HuH-7 (cell line): ENCODE data around the gene GNA14.
"Not testable (repeated sequence)": the region's sequence is repeated elsewhere in the genome, so short reads cannot be mapped to it uniquely, and the experiment has no call there.

Experiments used
- DNase-seq: peaks from one replicate; pipeline ENCODE4 v3.0.0; 2011; ENCODE audit warnings: low spot score

GNA14 gene

DNA sequence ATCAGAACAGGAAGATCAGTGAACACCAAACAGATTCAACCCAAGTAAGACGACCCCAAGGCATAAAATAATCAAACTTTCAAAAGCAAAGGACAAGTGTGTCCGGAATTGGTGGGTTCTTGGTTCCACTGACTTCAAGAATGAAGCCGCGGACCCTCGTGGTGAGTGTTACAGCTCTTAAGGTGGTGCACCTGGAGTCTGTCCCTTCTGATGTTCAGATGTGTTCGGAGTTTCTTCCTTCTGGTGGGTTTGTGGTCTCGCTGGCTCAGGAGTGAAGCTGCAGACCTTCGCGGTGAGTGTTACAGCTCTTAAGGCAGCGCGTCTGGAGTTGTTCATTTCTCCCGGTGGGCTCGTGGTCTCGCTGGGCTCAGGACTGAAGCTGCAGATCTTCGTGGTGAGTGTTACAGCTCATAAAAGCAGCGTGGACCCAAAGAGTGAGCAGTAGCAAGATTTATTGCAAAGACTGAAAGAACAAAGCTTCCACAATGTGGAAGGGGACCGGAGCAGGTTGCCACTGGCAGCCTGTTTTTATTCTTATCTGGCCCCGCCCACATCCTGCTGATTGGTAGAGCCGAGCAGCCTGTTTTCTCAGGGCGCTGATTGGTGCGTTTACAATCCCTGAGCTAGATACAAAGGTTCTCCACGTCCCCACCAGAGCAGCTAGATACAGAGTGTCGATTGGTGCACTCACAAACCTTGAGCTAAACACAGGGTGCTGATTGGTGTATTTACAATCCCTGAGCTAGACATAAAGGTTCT lies 158.5 kb downstream of the GNA14 start:
- DNase-seq: not testable (repeated sequence)

DNA sequence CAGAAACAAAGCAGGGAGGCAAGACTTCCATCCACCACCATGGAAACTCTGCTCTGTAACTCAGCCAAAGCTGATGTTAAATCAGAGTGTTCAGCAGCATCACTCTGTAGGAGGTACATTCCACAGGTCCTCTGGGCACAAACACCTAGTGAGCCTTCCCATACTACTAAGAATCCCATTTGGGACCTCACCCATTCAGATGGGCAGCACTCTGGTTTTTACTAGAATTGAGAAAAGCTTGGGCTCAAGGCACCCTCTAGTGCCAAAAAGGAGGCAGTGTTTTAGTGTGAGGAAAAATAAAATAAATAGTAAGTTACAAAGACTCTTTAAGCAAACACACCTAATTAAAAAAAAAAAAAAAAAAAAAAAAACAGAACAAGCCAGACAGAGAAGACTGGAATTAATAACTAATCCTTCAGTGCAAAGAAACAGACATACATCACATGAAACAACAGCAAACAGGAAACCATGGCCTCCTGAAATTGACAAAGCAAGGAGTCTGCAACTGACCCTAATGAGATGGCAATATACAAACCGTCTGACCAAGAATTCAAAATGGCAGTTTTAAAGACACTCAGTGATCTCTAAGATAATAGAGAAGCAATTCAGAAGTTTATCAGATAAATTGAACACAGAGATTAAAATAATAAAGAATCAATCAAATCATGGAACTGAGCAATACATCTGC lies 159.5 kb downstream of the GNA14 start:
- peak; percentile 32 for DNase-seq

DNA sequence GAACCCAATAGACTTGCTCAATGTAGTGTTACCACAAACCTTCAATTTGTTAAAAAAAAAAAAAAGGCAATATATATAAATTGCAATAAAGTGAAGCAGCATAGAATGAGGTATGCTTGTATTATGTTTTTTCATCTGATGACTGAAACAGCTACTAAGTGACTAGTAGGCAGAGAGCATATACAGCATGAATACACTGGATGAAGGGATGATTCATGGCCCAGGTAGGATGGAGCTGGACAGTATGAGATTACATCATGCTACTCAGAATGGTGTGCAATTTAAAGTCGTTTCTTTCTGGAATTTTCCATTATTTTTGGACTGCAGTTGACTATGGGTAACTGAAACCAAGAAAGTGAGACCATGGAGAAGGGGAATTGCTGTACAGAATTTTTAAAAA lies 161.2 kb downstream of the GNA14 start:
- DNase-seq: no peak

DNA sequence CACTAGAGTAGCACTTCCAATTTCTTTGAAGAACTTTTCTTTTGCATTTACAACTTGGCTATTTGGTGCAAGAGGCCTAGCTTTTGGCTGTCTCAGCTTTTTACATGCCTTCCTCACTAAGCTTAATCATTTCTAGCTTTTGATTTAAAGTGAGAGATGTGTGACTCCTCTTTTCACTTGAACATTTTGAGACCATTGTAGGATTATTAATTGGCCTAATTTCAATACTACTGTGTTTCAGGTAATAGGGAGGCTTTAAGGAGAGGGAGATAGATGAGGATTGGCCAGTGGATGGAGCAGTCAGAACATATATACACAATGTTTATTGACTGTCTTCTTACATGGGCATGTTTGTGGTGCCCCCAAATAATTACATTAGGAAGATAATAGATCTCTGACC lies 161.7 kb downstream of the GNA14 start:
- DNase-seq: no peak

DNA sequence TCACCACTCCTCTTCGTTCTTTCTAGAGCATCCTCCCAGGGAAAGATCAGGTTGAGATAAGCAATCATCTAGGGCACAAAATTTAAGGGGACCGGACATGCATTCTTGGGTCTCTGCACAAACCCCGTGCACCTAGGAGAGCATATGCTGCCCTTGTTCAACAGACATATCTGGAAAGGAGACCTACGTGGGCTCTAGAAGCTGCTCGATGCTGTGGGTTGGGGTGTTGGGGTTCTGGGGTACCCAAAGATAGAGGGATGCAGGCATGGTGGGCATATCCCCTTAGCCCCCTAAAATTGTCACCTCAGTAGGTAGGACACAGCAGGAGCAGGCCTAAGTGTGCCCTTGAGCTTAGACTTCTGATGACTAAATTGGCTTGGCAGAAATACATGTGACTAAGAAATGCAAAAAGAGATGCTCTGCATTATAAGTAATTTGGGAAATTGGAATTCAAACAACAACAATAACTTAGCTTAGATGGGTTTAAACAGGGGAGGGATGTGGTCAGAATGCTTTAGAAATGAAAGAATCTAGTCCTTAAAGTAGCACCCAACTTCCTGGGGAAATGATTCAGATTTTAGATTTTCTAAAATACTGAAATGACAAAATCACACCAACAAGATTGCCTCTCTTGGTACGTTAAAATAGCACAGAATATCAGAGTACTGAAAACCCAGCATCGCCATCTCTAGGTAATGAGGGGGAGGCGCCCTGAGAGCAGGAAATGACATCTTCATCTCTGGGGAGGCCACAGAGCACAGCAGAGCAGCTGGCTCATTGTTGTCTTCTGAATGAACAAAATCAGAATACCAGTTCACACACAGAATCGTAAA lies 172.3 kb downstream of the GNA14 start:
- DNase-seq: no peak

DNA sequence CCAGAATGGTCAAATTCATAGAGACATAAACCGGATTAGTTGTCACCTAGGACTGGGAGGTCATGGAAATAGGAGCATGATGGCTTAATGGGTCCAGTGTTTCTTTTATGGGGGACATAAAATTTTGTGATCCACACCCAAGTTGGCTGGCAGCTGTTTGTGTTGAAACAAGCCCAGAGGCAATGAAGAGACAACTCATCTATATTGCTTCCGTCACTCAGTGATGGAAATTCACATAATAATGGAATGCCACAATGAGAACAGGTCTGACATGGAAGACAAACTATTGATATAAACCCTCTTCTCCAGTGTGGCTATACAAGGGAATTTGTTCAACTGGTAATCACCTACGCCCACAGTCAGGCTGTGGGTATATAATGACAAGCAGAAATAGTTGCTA lies 173.2 kb downstream of the GNA14 start:
- DNase-seq: no peak

DNA sequence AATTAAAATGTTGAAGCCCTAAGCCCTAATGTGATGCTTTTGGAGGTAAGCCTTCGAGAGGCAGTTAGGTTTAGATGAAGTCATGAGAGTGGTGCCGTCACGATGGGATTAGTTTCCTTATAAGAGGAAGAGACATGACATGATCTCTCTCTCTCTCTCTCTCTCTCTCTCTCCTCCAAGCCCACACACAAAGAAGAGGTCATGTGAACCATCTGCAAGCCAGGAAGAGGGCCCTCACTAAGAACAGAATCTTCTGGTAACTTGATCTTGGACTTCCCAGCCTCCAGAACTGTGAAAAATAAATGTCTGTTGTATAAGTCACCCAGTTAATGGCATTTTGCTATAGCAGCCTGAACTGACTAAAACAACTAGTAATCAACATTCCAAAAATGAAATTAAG lies 175.5 kb downstream of the GNA14 start:
- DNase-seq: no peak

DNA sequence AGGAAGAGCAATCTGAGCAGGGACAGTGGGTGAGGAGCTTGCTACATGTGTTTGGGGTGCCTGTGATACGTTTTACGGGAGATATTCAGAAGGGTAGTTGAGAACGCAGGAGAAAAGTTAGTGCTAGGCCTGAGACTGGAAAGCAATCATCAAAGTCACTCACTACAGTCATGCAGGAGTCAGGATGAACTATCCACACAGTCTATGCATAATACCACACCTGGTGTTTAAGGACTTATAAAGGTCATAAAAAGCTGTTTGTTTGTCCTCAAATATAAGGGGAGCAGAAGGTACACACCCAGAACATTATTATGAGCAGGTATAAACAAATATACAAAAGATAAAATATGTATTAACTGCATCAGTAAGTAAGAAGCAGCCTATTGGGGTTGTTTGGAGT lies 176.6 kb downstream of the GNA14 start:
- no peak for DNase-seq

DNA sequence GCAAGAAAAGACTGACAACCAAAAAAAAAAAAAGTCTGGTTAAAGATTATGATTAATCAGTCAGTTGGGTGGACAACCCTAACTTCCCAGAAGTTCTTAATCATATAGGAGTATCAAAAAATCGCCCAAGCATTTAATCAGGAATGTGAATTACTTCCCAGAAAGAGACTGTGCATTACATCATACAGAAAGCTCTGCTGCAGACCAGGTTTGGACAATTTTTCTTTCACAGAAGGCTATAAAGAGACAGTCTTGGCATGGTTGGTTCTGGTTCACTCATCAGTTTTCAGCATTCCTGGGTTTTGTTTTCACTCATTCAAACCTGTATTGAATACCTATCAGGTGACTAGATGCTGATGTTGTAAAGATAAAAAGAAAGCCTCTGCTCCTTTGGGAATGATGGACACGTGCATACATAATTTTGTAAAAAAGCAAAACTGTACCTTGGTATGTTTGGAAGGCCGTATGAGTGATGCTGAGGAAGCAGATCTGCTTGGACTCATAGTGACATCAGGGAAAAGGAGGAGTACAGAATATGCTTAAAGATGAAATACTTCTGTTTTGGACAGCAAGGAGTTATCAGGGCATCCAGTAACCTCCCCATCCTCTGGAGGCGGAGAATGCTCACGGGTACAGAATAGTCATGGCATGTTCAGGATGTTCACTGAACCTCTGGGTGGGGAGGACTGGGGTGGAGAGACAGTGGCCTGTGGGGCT lies 178.4 kb downstream of the GNA14 start:
- DNase-seq: no peak

DNA sequence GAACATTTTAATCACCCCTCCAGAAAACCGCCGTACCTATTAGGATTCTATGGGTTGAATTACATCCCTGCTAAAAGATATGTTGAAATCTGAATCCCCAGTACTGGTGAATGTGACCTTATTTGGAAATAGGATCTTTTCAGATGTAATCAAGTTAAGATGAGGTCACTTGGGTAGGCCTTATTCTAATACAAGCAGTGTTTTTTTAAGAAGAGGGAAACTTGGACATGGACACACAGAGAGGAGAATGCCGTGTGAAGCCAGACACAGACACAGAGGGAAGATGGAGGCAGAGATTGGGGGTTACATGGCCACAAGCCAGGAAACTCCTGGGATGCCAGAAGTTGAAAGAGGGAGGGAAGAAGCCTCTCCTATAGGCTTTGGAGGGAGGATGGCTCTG lies 183.5 kb downstream of the GNA14 start:
- no peak for DNase-seq

DNA sequence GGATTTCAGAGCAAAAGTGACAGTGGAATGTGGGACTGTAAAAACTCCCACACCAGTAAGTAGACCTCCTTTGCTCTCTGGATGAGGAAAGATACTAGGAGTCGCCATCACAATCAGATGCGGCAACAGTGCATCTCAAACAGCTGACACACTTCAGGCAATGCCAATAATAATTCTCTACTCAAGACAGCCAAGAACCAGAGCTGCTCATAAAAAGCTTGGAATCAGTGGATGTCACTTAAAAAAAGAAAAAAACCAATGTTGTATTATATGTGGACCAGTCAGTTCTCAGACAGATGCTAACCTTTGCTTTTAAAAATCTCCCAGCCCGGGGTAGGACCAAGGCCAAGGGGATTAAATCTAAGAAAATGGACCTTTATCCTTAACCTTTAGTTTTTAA lies 185.0 kb downstream of the GNA14 start:
- DNase-seq: no peak

DNA sequence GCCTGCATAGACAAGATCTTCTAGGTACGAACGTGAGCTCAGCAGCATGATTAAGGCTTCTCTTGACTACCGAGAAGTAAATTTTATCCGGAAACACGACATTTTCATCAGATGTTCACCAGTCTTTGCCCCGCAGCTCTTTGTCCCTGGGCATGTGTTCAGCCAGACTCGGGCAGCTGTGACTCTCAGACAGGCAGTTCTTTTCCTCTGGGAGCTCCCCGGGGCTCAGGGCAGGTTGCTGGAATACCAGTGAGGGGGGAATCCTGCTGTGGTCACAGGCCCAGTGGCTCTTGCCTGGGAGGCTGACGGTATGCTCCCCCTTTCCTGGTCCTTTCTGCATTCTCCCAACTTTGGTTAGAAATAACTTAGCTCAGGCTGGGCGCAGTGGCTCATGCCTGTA lies 186.1 kb downstream of the GNA14 start:
- DNase-seq: no peak

DNA sequence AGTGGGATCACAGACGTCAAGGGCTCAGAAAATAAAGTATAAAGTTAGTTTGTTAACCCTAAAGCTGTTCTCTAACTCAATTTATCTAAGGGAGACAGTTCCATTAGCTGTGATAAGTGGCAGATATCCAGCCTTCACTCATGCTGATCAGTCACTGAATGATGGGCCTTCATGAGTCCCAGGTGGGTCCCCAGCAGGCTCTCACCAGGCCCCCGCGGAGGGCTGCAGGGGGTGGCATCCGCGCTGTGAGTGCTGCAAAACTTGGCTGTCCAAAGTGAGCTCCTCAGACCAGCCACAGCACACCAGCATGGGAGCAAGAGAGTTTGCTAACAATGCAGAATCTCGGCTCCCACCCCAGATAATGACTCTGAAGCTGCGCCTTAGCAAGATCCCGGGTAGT lies 187.2 kb downstream of the GNA14 start:
- DNase-seq: no peak

DNA sequence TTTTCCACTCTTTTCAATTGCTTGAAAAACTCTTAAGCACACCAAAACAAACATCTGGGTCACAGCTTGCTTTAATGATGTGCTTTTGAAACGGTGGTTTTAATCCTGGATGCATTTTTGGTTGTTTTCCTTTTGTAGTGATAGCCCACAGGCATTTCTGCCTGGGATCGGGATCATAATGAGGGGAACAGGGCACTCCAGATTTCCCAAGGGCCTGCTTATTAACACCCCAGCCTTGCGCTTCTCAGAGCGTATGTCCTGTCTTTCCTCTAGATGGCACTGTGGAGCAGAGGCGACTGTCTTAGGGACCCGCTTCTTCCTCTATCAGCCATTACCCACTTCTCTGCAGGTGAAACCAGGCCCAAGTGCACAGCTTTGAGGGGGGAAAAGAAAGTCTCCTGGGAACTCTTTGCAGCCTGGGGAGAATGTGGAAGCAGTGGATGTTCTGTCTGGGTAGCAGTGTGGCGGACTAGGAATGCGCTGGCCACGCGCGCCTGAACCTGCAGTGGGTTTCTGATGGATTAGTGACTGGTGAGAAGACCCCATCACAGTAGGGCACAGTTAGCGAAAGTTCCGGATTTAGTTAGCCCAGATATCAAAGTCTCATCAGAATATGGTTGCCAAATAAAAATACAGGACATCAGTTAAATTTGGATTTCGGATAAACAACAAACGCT lies 190.1 kb downstream of the GNA14 start:
- peak; percentile 58 for DNase-seq

DNA sequence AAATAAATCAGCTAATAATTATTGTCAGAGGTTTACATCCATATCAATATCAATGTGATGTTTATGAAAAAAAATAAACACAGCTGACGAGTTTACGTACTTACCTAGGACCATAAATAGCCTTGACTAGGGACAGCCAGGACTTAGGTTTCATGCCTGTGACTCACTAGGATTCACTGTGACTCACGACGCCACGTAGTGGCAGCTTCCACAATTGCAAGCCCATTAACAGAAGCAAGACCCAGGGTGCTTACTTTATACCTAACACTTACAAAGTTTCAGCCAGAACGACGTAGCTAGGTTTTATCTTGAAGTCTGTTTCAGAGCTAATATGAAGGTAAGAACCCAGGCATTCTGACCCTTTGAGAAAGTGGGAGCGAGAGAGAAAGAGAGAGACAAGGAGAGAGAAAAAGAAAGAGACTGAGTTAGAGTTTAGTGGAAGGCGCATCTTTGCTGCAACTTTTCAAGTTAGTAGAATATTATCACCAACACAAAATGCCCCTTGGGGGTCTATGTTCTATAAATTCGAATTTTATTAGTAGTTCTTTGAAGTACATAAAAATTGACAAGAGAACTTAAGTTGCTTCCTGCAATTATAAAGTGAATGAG lies 191.2 kb downstream of the GNA14 start:
- peak; percentile 60 for DNase-seq

DNA sequence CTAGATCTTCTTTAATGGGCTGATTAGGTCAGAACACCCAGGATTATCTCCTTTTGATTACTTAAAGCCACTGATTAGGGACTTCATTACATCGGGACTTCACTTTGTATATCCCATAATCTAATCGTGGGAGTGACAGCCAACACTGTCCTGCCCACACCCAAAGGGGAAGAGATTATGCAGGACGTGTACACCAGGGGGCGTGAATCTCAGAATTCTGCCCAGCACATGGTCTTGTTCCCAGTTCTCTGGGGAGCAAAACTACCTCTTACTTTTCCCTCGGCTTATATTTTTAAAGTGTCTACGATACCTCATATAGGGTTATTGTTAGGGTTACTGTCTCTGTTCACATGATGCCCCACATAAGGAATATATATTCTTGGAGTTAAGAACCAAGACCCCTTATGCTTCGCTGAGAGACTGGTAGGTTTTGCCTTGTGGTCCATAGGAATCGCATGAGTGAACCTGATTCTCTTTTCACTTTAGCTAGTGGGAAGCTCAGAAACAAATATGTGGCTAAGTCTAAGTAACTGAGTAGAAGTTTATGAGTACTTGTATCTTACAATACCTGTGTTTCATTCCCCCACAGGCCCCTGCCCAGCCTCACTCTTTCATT lies 192.7 kb downstream of the GNA14 start:
- peak; percentile 44 for DNase-seq

DNA sequence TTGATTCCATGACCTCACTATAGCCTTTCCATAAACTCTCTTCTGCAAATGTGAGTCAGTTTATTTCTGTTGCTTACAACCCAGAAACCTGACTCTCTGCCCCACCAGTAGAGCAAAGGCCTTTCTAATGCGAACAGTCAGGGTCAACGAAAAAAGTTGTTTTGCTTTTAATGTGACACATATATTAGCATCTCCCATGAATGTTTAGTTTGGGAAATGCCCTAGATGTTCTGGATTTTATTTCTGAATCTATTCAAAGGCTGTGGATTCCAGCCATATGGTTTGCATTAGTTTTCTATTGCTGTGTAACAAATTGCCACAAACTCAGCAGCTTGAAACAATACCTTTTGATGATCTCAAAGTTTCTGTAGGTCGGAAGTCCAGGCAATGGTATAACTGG lies 193.5 kb downstream of the GNA14 start:
- no peak for DNase-seq

DNA sequence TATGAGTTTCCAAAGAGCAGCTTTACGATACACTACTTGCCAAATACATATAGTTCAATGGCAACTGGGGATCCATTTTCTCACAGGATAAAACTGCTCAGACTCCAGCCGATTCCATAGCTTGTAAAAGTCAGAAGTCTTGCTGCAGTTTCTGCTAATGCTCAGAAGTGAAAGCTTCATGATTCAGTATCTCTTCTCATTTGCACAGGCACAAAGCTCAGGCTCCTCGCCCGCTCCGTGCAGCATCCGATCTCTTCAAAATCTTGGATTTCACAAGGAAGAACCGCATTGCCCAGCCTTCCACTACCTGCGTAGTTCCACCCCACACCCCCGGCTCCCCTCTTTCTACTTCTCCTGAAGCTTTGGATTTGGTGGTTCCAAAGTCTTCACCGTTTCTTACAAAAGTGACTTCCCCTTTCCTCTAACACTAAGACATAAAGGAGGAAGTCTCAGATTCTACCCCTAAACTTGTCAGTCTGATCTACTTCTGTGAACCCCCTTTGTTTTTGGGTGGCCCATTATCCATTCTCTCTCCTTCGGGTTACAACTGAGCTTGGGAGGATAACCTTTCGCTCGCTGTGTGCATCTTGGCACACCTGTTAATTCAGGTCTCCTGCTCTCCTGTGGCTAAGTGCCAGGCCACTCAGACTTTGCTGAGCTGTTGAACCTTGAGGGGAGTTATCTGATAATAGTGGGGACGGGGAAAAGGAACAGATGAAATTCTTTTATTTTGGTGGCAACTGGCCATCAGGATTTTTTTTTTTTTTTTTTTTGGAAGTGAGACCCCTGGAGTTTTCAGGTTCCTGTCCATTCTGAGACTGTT lies 194.1 kb downstream of the GNA14 start:
- DNase-seq: no peak

DNA sequence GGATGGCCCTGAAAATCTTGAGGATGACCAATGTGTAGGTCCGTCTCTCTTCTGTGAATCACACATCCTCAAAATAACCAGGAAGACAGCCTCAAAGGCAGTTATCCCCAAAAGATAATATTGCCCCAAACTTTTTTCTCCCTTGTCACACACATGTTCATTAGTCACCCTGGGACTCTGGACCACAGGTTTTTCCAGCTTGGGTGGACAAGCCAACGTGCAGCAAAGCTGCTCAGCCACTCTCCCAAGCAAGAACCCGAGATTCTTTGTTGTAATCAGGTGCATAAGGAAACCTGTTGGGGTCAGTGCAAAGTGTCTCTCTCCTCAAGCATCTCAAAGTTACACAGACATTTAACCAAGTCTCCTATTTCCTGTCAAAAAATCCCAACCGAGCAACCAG lies 196.6 kb downstream of the GNA14 start:
- no peak for DNase-seq

DNA sequence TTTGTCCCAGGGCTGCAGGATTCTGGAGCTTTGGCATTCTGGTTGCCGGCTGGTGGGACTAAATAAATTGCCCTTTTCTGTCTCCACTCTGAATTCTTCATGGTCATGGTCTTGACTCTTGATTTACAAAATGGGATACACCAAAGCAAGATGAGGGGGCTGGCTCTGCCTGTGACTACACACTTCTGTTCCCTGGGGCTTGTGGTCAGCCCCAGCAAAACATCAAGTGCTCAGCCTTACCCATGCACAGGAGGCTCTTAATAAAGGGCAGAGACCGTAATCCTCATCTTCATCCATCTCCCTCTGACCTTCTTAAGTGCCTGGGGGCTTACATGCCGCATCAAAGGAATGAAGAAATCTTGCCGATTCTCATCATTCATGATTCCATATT lies 198.0 kb downstream of the GNA14 start:
- no peak for DNase-seq
